Measurements from ENCODE around the gene CD300C. TPM values are rescaled to one million over a fixed set of nuclear protein-coding genes. Genes with fewer than 3 reads are reported as not detected.

The CD300C gene
- total RNA-seq, 1 experiment from 2014 or later, result not detected

DNA sequence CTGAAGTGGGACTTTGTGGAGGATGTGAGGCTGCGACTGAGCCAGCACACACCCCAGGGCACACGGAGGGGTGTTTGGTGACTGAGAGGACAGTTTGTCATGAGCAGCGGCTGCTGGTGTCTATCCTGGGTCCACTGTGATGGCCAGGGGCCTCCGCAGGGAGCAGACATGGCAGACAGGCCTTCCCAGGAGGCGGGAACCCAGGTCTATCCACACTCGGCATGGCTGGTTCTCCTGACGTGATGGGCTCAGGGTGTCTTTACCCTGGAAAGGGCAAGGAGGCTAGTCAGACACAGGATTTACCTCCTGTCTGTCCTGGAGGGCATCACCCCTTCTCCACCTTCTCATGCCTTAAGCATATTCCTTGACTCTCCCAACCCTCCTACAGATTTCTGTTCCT lies 671 bp upstream of the CD300C start (continued):
- no peak for TF ChIP-seq SMAD4 (CRISPR knock-in tag; IDR thresholded peaks at IDR 0.05)
- TF ChIP-seq, protein P1, sequence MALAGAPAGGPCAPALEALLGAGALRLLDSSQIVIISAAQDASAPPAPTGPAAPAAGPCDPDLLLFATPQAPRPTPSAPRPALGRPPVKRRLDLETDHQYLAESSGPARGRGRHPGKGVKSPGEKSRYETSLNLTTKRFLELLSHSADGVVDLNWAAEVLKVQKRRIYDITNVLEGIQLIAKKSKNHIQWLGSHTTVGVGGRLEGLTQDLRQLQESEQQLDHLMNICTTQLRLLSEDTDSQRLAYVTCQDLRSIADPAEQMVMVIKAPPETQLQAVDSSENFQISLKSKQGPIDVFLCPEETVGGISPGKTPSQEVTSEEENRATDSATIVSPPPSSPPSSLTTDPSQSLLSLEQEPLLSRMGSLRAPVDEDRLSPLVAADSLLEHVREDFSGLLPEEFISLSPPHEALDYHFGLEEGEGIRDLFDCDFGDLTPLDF (CRISPR knock-in tag; IDR thresholded peaks at IDR 0.05), result no peak

GRCh38 chr17:74544991-74545842 lies 698 bp downstream of the CD300C start:
- no peak overlapping the region for H3K4me3 Mint-ChIP-seq
- ChIA-PET POLR2A (interaction anchor here (0.5 kb wide), 1 partner anchor 242 kb away, joined by 4 read pairs; no protein-coding TSS in a partner anchor), CTCF (interaction anchor here (0.9 to 1.2 kb wide), 2 partner anchors 166 to 177 kb away, joined by 3 to 4 read pairs; no protein-coding TSS in a partner anchor)
- no peak overlapping the region for H3K27ac Mint-ChIP-seq
- H3K4me1 Mint-ChIP-seq, result no peaks in the 10 kb centered on the region
- H3K9me3 Mint-ChIP-seq, result no peaks in the 10 kb centered on the region
- DNase-seq (ENCODE audit: low spot score) (no peak), ATAC-seq (no peak)
- H3K36me3 Mint-ChIP-seq, result no peaks in the 10 kb centered on the region
- peaks cover 2% of the 10 kb centered on the region; the same call in 1 of the 2 replicates for H3K27me3 Mint-ChIP-seq (ENCODE audit: low read depth)
- no peak for TF ChIP-seq ZNF121 (CRISPR knock-in tag; IDR thresholded peaks at IDR 0.05)
- no peak for TF ChIP-seq ESRRA (CRISPR knock-in tag; IDR thresholded peaks at IDR 0.05; ENCODE audit: borderline replicate concordance)
- no peak for TF ChIP-seq PRRX2 (CRISPR knock-in tag; IDR thresholded peaks at IDR 0.05)
- no peak for TF ChIP-seq IRF1 (CRISPR knock-in tag; IDR thresholded peaks at IDR 0.05)
- TF ChIP-seq, protein P2, sequence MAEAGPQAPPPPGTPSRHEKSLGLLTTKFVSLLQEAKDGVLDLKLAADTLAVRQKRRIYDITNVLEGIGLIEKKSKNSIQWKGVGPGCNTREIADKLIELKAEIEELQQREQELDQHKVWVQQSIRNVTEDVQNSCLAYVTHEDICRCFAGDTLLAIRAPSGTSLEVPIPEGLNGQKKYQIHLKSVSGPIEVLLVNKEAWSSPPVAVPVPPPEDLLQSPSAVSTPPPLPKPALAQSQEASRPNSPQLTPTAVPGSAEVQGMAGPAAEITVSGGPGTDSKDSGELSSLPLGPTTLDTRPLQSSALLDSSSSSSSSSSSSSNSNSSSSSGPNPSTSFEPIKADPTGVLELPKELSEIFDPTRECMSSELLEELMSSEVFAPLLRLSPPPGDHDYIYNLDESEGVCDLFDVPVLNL (CRISPR knock-in tag; IDR thresholded peaks at IDR 0.05; ENCODE audit: borderline replicate concordance, low read depth), result no peak
- no peak for TF ChIP-seq AR (CRISPR knock-in tag; IDR thresholded peaks at IDR 0.05)
- TF ChIP-seq, protein P3, sequence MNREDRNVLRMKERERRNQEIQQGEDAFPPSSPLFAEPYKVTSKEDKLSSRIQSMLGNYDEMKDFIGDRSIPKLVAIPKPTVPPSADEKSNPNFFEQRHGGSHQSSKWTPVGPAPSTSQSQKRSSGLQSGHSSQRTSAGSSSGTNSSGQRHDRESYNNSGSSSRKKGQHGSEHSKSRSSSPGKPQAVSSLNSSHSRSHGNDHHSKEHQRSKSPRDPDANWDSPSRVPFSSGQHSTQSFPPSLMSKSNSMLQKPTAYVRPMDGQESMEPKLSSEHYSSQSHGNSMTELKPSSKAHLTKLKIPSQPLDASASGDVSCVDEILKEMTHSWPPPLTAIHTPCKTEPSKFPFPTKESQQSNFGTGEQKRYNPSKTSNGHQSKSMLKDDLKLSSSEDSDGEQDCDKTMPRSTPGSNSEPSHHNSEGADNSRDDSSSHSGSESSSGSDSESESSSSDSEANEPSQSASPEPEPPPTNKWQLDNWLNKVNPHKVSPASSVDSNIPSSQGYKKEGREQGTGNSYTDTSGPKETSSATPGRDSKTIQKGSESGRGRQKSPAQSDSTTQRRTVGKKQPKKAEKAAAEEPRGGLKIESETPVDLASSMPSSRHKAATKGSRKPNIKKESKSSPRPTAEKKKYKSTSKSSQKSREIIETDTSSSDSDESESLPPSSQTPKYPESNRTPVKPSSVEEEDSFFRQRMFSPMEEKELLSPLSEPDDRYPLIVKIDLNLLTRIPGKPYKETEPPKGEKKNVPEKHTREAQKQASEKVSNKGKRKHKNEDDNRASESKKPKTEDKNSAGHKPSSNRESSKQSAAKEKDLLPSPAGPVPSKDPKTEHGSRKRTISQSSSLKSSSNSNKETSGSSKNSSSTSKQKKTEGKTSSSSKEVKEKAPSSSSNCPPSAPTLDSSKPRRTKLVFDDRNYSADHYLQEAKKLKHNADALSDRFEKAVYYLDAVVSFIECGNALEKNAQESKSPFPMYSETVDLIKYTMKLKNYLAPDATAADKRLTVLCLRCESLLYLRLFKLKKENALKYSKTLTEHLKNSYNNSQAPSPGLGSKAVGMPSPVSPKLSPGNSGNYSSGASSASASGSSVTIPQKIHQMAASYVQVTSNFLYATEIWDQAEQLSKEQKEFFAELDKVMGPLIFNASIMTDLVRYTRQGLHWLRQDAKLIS (CRISPR knock-in tag; IDR thresholded peaks at IDR 0.05; ENCODE audit: borderline replicate concordance), result no peak
- TF ChIP-seq ELF4 (CRISPR knock-in tag; IDR thresholded peaks at IDR 0.05; ENCODE audit: low read depth), result no peak
- TF ChIP-seq CBFB (CRISPR knock-in tag; IDR thresholded peaks at IDR 0.05; ENCODE audit: low read depth), result no peak
- TF ChIP-seq, protein P4, sequence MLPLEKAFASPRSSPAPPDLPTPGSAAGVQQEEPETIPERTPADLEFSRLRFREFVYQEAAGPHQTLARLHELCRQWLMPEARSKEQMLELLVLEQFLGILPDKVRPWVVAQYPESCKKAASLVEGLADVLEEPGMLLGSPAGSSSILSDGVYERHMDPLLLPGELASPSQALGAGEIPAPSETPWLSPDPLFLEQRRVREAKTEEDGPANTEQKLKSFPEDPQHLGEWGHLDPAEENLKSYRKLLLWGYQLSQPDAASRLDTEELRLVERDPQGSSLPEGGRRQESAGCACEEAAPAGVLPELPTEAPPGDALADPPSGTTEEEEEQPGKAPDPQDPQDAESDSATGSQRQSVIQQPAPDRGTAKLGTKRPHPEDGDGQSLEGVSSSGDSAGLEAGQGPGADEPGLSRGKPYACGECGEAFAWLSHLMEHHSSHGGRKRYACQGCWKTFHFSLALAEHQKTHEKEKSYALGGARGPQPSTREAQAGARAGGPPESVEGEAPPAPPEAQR (CRISPR knock-in tag; IDR thresholded peaks at IDR 0.05), result no peak
- TF ChIP-seq TEAD1 (CRISPR knock-in tag; IDR thresholded peaks at IDR 0.05), result no peak
- no peak for TF ChIP-seq ATF2 (CRISPR knock-in tag; IDR thresholded peaks at IDR 0.05; ENCODE audit: borderline replicate concordance, low read depth)
- no peak for TF ChIP-seq FOXP1 (CRISPR knock-in tag; IDR thresholded peaks at IDR 0.05; ENCODE audit: borderline replicate concordance)
- no peak for TF ChIP-seq NR2C2 (CRISPR knock-in tag; IDR thresholded peaks at IDR 0.05)
- TF ChIP-seq CREB1 (CRISPR knock-in tag; IDR thresholded peaks at IDR 0.05), result no peak

Measured in WTC11 (cell line).